IMR-90 (cell line): Measurements from ENCODE around the gene LRRTM4. TPM values are rescaled to one million over a fixed set of nuclear protein-coding genes. Genes with fewer than 3 reads are reported as not detected.

Source experiments
- ATAC-seq: fragments of 200-7000 bp; cut with Tn5 transposase; 2 replicates; pipeline ENCODE4 v1.9.1; 2020; ENCODE audit warnings: low read depth, mild to moderate bottlenecking, moderate library complexity
- BruUV-seq: library from RNA; stranded (reverse); fragments of 400-500 nt; replicated peaks from 2 replicates; lab custom pipeline; 2021; lab: Mats Ljungman, UMichigan
- CTCF ChIA-PET: fragments of 300-600 bp; formaldehyde crosslinking; extraction: SDS; loops from one replicate; lab custom pipeline; 2021; ENCODE audit warnings: antibody characterized with exemption; lab: Yijun Ruan, JAX
- POLR2A ChIA-PET: fragments of 300-600 bp; sonication (Branson Sonifier 250); formaldehyde crosslinking; loops from one replicate; lab custom pipeline; 2022; ENCODE audit warnings: antibody characterized with exemption; ENCODE audit not compliant: unreplicated experiment; lab: Charles Lee
- DNase-seq: peaks from one replicate; pipeline ENCODE4 v3.0.0; 2013
- H2AFZ ChIP-seq: replicated peaks from 2 replicates; pipeline ENCODE3; 2013; ENCODE audit warnings: low read length, mild to moderate bottlenecking; ENCODE audit not compliant: poor library complexity
- H2AK5ac ChIP-seq: 2 replicates; pipeline ENCODE4 v1.6.1; 2013; ENCODE audit warnings: low read depth, low read length, inconsistent platforms
- H2AK9ac ChIP-seq: replicated peaks from 2 replicates; pipeline ENCODE3; 2013; ENCODE audit warnings: mild to moderate bottlenecking, low read depth, low read length, moderate library complexity; ENCODE audit not compliant: poor library complexity
- H2BK120ac ChIP-seq: 2 replicates; pipeline ENCODE4 v1.6.1; 2013; ENCODE audit warnings: low read depth, low read length, inconsistent platforms
- H2BK15ac ChIP-seq: 3 replicates; pipeline ENCODE4 v1.6.1; 2013; ENCODE audit warnings: low read depth, low read length, inconsistent platforms
- H2BK20ac ChIP-seq: 2 replicates; pipeline ENCODE4 v1.6.1; 2013; ENCODE audit warnings: low read depth, mild to moderate bottlenecking, inconsistent platforms, low read length, moderate library complexity
- H2BK5ac ChIP-seq: 2 replicates; pipeline ENCODE4 v1.6.1; 2013; ENCODE audit warnings: mild to moderate bottlenecking, low read depth, low read length, inconsistent platforms; ENCODE audit not compliant: poor library complexity, severe bottlenecking
- H3K14ac ChIP-seq: replicated peaks from 2 replicates; pipeline ENCODE4 v1.6.1; 2013; ENCODE audit warnings: low read depth, low read length, inconsistent platforms
- H3K18ac ChIP-seq: 2 replicates; pipeline ENCODE4 v1.6.1; 2013; ENCODE audit warnings: low read depth, low read length, control low read depth
- H3K23ac ChIP-seq: 2 replicates; pipeline ENCODE4 v1.6.1; 2013; ENCODE audit warnings: low read depth, low read length, inconsistent platforms
- H3K27ac ChIP-seq: 2 replicates; pipeline ENCODE4 v1.5.1; 2013; ENCODE audit warnings: mild to moderate bottlenecking, control low read depth, low read length; ENCODE audit not compliant: insufficient read depth
- H3K27me3 ChIP-seq: 2 replicates; pipeline ENCODE4 v1.6.1; 2013; ENCODE audit warnings: low read length; ENCODE audit not compliant: control insufficient read depth, insufficient read depth
- H3K36me3 ChIP-seq: 2 replicates; pipeline ENCODE4 v1.6.1; 2013; ENCODE audit warnings: low read length, mixed read lengths; ENCODE audit not compliant: control insufficient read depth, insufficient read depth
- H3K4ac ChIP-seq: 2 replicates; pipeline ENCODE4 v1.6.1; 2013; ENCODE audit warnings: low read depth, low read length, inconsistent platforms
- H3K4me1 ChIP-seq: 2 replicates; pipeline ENCODE4 v1.6.1; 2013; ENCODE audit warnings: low read length, mixed read lengths; ENCODE audit not compliant: control insufficient read depth, insufficient read depth
- H3K4me2 ChIP-seq: 2 replicates; pipeline ENCODE4 v1.6.1; 2013; ENCODE audit warnings: low read depth, mild to moderate bottlenecking, control low read depth, low read length, moderate library complexity
- H3K4me3 ChIP-seq: 2 replicates; pipeline ENCODE4 v1.5.1; 2013; ENCODE audit warnings: low read depth, mild to moderate bottlenecking, control low read depth, low read length, moderate library complexity; ENCODE audit not compliant: insufficient read depth
- H3K56ac ChIP-seq: 2 replicates; pipeline ENCODE4 v1.6.1; 2013; ENCODE audit warnings: low read length, inconsistent platforms; ENCODE audit not compliant: insufficient read depth; ENCODE audit errors: extremely low read depth
- H3K79me1 ChIP-seq, 2 experiments: 2 replicates each; pipeline ENCODE4 v1.6.1; 2013; ENCODE audit warnings: low read length in 2 of 2, inconsistent platforms in 1 of 2, low read depth in 1 of 2
- H3K9ac ChIP-seq: 2 replicates; pipeline ENCODE4 v1.6.1; 2013; ENCODE audit warnings: low read depth, low read length, control low read depth
- H3K9me1 ChIP-seq: 2 replicates; pipeline ENCODE4 v1.6.1; 2013; ENCODE audit warnings: low read length, inconsistent platforms; ENCODE audit not compliant: insufficient read depth
- H3K9me3 ChIP-seq: 2 replicates; pipeline ENCODE4 v1.6.1; 2013; ENCODE audit warnings: low read length; ENCODE audit not compliant: control insufficient read depth, insufficient read depth
- H4K20me1 ChIP-seq: 2 replicates; pipeline ENCODE4 v1.6.1; 2013; ENCODE audit warnings: low read length, inconsistent platforms; ENCODE audit not compliant: insufficient read depth
- H4K5ac ChIP-seq: 2 replicates; pipeline ENCODE4 v1.6.1; 2013; ENCODE audit warnings: mild to moderate bottlenecking, low read depth, low read length, control low read depth
- H4K8ac ChIP-seq, 2 experiments: 2 replicates each; pipeline ENCODE4 v1.6.1; 2013; ENCODE audit warnings: low read depth in 2 of 2, low read length in 2 of 2, control low read depth in 1 of 2, inconsistent platforms in 1 of 2
- H4K91ac ChIP-seq: 2 replicates; pipeline ENCODE4 v1.6.1; 2013; ENCODE audit warnings: low read depth, low read length, inconsistent platforms; ENCODE audit not compliant: insufficient read depth
- BHLHE40 ChIP-seq: fragments of 150-350 bp; IDR thresholded peaks from 2 replicates; pipeline ENCODE4 v1.6.1; 2016; ENCODE audit warnings: mild to moderate bottlenecking, low read depth, low read length
- CEBPB ChIP-seq: IDR thresholded peaks from 2 replicates; pipeline ENCODE4 v1.6.1; 2012; ENCODE audit warnings: low read depth, low read length, improper control_type of control experiment
- CHD1 ChIP-seq: IDR thresholded peaks from 2 replicates; pipeline ENCODE4 v1.6.1; 2012; ENCODE audit warnings: low read depth, low read length, improper control_type of control experiment
- CTCF ChIP-seq: conservative IDR thresholded peaks from 2 replicates; pipeline ENCODE4 v1.5.1; 2012; ENCODE audit warnings: mild to moderate bottlenecking, low read depth, low read length, improper control_type of control experiment
- ELK1 ChIP-seq: fragments of 150-350 bp; IDR thresholded peaks from 2 replicates; pipeline ENCODE4 v1.6.1; 2016; ENCODE audit warnings: low read depth, mild to moderate bottlenecking, low read length, moderate library complexity, borderline replicate concordance
- FOS ChIP-seq: fragments of 150-350 bp; IDR thresholded peaks from 2 replicates; pipeline ENCODE4 v1.6.1; 2016; ENCODE audit warnings: low read depth, low read length
- MAFK ChIP-seq: IDR thresholded peaks from 2 replicates; pipeline ENCODE4 v1.6.1; 2012; ENCODE audit warnings: low read depth, low read length, improper control_type of control experiment
- MAZ ChIP-seq: IDR thresholded peaks from 2 replicates; pipeline ENCODE4 v1.6.1; 2012; ENCODE audit warnings: low read depth, mild to moderate bottlenecking, low read length, improper control_type of control experiment, moderate library complexity, borderline replicate concordance
- MXI1 ChIP-seq: IDR thresholded peaks from 2 replicates; pipeline ENCODE4 v1.6.1; 2012; ENCODE audit warnings: low read depth, mild to moderate bottlenecking, low read length, moderate library complexity, borderline replicate concordance
- NFE2L2 ChIP-seq: fragments of 150-350 bp; IDR thresholded peaks from 2 replicates; pipeline ENCODE4 v1.6.1; 2016; ENCODE audit warnings: low read depth, mild to moderate bottlenecking, low read length
- POLR2A ChIP-seq: IDR thresholded peaks from 2 replicates; pipeline ENCODE4 v1.6.1; 2012; ENCODE audit warnings: mild to moderate bottlenecking, low read depth, low read length
- RAD21 ChIP-seq: IDR thresholded peaks from 2 replicates; pipeline ENCODE4 v1.6.1; 2012; ENCODE audit warnings: low read length, improper control_type of control experiment
- RCOR1 ChIP-seq: IDR thresholded peaks from 2 replicates; pipeline ENCODE4 v1.6.1; 2012; ENCODE audit warnings: mild to moderate bottlenecking, low read length, improper control_type of control experiment; ENCODE audit not compliant: insufficient replicate concordance
- RFX5 ChIP-seq: IDR thresholded peaks from 2 replicates; pipeline ENCODE4 v1.8.0; 2012; ENCODE audit warnings: low read depth, mild to moderate bottlenecking, low read length, moderate library complexity
- USF2 ChIP-seq: fragments of 150-350 bp; IDR thresholded peaks from 2 replicates; pipeline ENCODE4 v1.6.1; 2017; ENCODE audit warnings: mild to moderate bottlenecking, antibody characterized with exemption, low read length, low read depth
- WGBS, 2 experiments: methylation state at CpG; one replicate each; pipeline versions ENCODE4 v1.1.5 to v1.1.7; 2013; ENCODE audit warnings: missing lambda C conversion rate in 2 of 2; ENCODE audit not compliant: insufficient read length in 1 of 2; ENCODE audit errors: extremely low coverage in 2 of 2; 5-methylcytosine and 5-hydroxymethylcytosine counted together
- dilution Hi-C: fragments of 300-500 bp; cut with HindIII; formaldehyde crosslinking; loops from one replicate; pipeline ENCODE4 v1.14.3; 2018; ENCODE audit warnings: low sequenced_read_pairs; ENCODE audit not compliant: unreplicated experiment
- in situ Hi-C: fragments of 300-500 bp; cut with MboI; formaldehyde crosslinking; loops from 3 replicates; pipeline ENCODE4 v1.14.3; 2019; ENCODE audit warnings: low sequenced_read_pairs, inconsistent platforms, mixed read lengths
- intact Hi-C: fragments of 100-400 bp; cut with micrococcal nuclease; formaldehyde crosslinking; loops from 2 replicates; pipeline ENCODE4 v1.10.0; 2022
- polyA plus RNA-seq, 3 experiments: library from polyadenylated mRNA; depleted of rRNA; stranded (reverse); fragments of >200 nt; gene quantifications; 2 replicates each; pipeline ENCODE4 v1.2.3, GENCODE V29; 2012; ENCODE audit warnings: low replicate concordance in 1 of 3
- total RNA-seq: library from RNA; depleted of rRNA; stranded (reverse); fragments of >200 nt; gene quantifications from 2 replicates; pipeline ENCODE4 v1.2.3, GENCODE V29; 2012

The LRRTM4 gene
- total and polyA plus RNA-seq, 2 of the 4 experiments (the other 2 are of a cell fraction) = not detected

GRCh38 chr2:76930056-76930744, 592.0 kb downstream of the LRRTM4 start:
- no peak overlapping the region for H2BK20ac ChIP-seq
- H2AK9ac ChIP-seq = no peak overlapping the region
- no peak overlapping the region for H2AFZ ChIP-seq
- DNase-seq (no peak), ATAC-seq (no peak)
- no peak overlapping the region for H3K23ac ChIP-seq
- no peak overlapping the region for H4K91ac ChIP-seq
- H2BK120ac ChIP-seq = no peak overlapping the region
- H2AK5ac ChIP-seq = no peak overlapping the region
- no peaks in the 10 kb centered on the region for H3K9me1 ChIP-seq
- no peak for TF ChIP-seq RAD21
- no peak for TF ChIP-seq MAFK
- no peak for TF ChIP-seq CHD1
- no peak for TF ChIP-seq BHLHE40
- TF ChIP-seq MXI1 = no peak
- no peak for TF ChIP-seq RCOR1
- no peak for TF ChIP-seq CTCF
- no peak for TF ChIP-seq RFX5
- TF ChIP-seq MAZ = no peak
- no peak for TF ChIP-seq USF2
- TF ChIP-seq ELK1 = no peak
- TF ChIP-seq POLR2A = no peak
- no peak for TF ChIP-seq NFE2L2
- no peak for TF ChIP-seq FOS
- no peak for TF ChIP-seq CEBPB
- dilution Hi-C loops = no loop called here
- H4K8ac ChIP-seq = no peak overlapping the region
- H3K4me2 ChIP-seq = no peak overlapping the region
- H3K9me3 ChIP-seq = no peaks in the 10 kb centered on the region
- no peaks in the 10 kb centered on the region for H3K79me1 ChIP-seq
- H3K14ac ChIP-seq = no peak overlapping the region
- no peak overlapping the region for H3K4ac ChIP-seq
- WGBS, 2 experiments = no CpG with 5 or more reads among the region's 8 CpGs
- no peak overlapping the region for H3K27ac ChIP-seq
- H3K9ac ChIP-seq = no peak overlapping the region
- H3K18ac ChIP-seq = no peak overlapping the region
- ChIA-PET CTCF (no interaction called here), POLR2A (no interaction called here)
- H3K56ac ChIP-seq = no peak overlapping the region
- BruUV-seq = no TSS peak
- no peaks in the 10 kb centered on the region for H4K20me1 ChIP-seq
- no peak overlapping the region for H3K4me3 ChIP-seq
- no peak overlapping the region for H2BK5ac ChIP-seq
- H4K5ac ChIP-seq = no peak overlapping the region
- in situ Hi-C loops = no loop called here
- no peaks in the 10 kb centered on the region for H3K36me3 ChIP-seq
- intact Hi-C loops = no loop called here
- no peaks in the 10 kb centered on the region for H3K27me3 ChIP-seq
- no peak overlapping the region for H2BK15ac ChIP-seq
- H3K4me1 ChIP-seq = no peaks in the 10 kb centered on the region
